HG03378 (cell line): ENCODE data around the gene NRF1.

Source experiments
- ATAC-seq: cut with Tn5 transposase; IDR thresholded peaks from one replicate; pipeline ENCODE4 v1.9.1; 2021; ENCODE audit warnings: mild to moderate bottlenecking, moderate library complexity; ENCODE audit not compliant: unreplicated experiment

Gene NRF1

DNA sequence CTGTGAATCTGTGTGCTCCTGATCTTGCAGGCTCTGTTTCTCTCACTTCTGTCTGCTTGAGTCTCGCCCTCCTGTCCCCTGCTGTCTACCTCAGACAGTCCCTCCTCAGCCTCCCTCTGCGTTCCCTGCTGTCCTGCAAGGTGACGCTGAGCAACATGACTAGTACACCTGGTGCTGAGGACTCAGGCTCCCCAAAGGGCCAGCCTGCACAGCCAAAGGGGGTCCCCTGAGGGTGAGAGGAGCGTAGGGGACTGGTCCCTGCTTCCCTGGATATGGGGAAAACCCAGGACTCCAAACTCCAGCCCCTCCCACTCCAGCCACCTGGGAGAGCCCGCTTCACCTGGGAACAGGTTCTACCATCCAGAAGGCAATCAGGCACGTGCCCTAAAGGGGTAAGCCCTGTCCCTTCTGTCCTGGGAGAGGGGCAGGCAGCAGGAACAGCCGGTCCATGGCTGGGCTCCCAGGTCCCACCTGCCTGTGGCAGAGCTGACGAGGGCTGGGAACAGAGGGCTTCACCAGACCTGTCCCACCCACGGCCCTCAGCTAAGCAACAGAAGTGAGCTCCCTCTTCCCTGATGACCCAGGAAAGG is 184.8 kb downstream of the NRF1 start:
- ATAC-seq, result no peak

DNA sequence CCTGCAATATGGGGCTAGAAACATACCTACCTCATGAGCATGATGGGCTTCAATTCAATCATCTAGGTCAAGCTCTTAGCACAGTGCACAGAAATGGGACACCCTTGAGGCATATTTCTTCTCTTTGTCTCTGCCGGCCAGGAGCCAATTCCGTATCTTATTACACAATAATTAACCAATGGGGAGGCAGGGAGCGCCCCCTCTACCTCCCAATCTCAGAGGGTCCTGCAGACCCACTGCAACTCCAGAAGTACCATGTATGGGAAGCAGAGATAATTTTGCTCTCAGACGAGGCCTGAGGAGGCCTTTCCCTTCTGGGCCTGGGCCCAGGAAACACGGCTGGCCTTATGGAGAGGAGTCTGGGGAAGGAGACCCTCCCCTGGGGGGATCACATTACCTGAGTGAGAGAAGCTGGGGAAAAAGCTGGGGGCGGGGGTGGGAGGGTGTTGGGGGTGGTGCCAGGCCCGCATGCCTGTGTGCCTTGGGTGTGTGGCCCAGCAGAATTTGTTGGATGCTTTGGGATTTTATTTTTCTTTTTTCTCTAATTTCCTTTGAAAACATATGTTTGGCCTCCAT is 185.8 kb downstream of the NRF1 start:
- no peak for ATAC-seq

DNA sequence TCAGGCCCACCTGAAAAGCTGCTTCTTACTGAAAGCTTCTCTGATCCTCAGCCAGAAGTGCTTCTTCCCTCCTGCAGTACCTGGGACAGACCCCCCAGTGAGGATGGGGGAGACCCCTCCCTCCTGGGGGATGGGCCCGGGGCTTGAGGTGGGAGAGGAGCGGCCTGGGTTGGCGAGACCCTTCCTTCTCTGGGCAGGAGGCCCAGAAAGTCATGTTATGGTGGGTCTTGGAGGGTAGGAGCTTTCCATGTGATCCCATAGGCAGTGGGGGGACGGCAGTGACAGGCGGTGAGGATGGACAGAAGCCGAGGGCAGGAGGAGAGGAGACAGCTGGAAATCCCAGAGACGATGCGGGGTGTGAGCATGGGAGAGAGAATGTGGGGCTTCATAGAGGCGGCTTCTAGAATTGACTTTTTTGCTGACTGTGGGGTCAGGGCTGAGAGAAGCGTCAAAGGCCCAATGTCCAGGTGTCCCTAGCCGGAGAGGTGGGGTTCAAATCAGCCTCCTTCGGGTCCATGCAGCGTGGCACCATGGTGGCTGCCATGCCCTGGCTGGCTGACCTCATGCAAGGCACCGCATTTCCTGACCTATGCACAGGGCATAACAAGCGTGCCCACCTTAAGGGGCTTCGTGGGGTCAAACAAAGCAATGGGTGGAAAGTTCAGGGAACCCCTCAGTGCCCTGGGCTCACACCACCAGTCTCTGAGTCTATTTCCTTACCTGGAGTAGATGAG is 187.3 kb downstream of the NRF1 start:
- ATAC-seq, result no peak

DNA sequence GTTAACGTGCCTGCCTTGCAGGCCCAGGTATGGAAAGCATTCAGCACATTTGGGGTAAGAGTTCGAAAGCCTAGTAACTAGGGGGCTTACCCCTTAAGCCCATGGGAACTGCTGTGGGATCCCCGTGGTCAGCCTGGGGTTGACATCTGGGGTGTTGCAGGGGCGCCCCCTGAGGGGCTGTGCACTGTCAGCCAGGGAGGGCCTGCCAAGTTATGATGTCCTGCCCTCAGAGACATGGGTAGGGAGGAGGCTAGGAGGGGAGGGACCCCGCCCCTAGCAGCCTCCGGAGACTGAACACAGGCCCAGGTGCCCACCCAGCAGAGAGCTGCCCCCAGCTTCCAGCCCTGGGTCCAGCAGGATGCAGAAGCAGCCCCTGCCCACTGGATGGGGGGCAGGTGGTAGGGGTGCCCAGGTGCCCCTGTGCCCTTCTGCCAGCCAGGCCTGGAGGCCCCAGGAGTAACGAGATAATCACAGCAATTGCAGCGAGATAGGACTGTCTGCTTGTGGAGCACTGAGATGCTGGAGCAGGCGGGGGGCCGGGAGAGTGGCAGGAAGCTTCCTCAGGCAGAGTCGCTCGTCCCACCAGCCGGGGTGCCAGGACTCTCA is 187.9 kb downstream of the NRF1 start:
- no peak for ATAC-seq

DNA sequence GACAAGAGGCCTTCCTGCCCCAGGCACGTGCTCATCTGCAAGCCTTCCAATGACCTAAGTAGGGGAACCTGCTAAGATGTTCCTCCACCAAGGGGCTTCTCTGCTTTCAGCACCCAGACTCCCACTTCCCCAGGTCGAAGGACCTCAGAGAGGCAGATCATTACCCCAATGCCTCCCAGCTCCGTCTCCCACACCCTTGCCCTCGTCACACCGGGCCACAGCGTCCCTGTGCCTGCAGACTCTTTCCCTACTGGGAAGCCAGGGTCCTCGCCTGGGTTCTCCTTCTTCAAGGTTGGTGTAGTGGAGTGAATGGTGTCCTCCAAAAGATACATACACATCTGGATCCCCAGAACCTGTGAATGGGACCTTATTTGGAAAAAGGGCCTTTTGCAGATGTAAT is 189.4 kb downstream of the NRF1 start:
- ATAC-seq, result no peak

DNA sequence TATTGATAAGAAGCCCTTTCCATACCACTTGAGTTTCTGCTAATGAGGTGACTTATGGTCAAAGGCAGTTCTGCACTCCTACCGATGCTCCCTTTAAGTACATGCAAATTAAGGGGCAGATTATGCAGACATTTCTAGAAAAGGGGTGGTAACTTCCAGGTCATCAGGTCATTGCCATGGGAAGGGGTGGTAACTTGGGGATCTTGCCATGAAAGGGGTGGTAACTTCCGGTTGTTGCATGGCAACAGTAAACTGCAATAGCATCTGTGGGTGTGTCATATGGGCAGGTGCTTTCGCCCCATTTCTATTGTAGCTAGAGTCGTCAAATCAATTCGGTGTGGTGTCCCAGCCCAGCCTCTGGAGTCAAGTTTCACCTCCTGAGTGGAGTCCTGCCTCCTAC is 190.4 kb downstream of the NRF1 start:
- no peak for ATAC-seq

DNA sequence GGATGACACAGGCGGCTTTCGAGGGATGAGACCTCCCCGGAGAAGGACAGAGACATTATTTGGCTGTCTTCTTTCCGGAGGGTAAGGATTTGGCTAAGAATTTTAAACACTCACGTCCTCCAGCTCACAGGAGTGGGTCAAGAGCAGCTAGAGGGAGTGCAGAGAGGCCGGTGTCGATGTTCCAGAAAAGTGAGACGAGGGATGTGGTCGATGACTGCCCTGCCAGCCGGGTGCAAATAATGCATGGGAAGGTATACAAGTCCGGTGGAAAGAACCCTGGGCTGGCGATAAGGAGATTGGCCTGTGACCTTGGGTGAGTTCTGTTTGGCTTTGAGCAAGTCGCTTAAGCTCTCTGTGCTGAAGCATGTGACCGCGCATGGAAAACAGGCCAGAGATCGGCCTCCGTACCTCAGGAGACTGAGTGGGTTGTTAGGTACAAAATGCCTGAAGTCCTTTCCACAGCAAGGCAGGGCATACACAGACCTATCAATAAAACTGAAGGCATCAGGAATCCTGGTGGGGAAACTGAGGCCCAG is 192.1 kb downstream of the NRF1 start:
- ATAC-seq, result no peak

DNA sequence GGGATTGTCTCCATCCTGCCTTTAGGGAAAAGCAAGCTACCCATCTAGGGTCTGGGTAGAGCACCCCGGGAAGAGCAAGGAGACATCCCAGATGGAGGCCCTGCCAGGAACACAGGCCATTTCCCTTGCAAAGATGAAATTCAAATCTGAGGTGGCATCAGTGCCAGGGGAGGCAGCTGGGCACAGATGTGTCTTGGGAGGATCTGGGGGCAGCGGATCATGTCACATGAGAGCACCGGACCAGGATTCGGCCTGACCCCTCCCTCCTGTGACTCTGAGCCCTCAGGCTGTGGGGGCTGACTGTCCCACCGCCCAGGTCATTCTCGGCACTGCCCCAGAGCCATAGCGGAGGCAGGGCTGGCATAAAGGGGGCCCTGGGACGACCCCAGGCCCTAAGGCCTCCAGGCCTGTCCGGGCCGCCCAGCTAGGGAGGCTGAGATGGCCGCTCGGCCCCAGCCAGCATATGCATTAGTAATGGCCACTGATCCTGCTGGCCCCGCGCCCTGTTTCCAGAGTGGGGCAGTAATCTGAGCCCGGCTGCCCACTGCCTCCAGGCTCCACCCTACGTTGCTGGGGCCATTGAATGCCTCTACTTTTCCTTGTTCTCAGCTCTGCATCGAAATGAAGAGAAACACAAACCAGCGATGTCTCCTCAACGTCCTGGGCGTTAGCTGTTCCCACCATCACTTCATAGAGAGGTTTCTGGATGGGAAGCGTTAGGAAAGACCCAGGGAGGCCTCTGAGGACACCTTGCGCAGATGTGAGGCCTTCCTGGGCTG is 192.8 kb downstream of the NRF1 start:
- no peak for ATAC-seq

DNA sequence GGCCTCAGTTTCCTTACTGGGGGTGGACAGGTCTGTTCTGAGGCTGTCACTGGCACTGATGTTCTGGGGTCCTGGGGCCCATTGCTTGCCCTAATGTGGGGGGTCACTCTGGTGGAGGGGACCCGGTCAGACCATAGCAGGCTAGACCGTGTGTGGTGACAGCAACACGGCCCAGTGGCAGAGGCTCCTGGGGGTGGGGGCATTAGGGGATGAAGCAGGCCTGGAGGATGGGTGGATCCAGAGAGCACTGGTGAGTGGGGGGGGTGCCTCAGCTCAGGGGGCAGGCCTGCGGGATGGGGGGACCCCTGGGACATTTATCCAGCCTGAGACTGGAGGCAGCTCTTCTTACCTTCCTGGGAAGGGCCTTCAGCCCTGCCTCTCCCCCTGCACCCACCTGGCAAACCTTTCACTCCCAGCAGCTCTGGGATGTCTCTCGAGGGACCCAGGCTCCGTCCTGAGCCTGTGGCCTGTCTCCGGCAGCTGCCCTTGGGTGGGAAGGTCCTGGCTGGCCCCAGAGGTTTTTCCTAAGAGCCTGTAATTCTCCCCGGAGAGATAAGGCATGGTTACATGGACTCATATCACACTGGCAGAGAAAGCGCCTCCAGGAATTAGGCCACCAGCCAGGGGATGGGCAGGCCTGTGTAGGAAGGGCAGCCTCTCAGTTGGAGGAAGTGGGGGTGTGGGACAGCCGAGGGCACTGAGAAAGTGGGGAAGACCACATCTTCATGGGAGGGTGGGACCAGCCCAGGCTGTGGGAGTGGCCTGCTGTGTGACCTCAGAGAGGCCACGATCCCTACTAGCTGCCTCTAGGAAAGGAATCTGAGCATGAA is 193.6 kb downstream of the NRF1 start:
- ATAC-seq, result no peak
